ENCODE measurements around the gene IGFN1. TPM values are rescaled to one million over a fixed set of nuclear protein-coding genes. Genes with fewer than 3 reads are reported as not detected.
A peak's percentile ranks its signal among the peaks of the same experiment; 100 is the strongest.

Gene IGFN1
- total RNA-seq, 6 experiments from 2014 or later: 0.02 to 0.18 (median 0.12) TPM; not detected in 3

- H3K4me1 ChIP-seq: peaks cover 0 to 6% (median 2%) of the 10 kb centered on the region in 4 donors
- no peaks in the 10 kb centered on the region for H3K36me3 ChIP-seq
- H3K9me3 ChIP-seq: no peaks in the 10 kb centered on the region
- H3K27me3 ChIP-seq: no peaks in the 10 kb centered on the region
- ATAC-seq (no peak), DNase-seq (peak in 2 of 3 donors; percentile 35 to 50)
- no peak for TF ChIP-seq CTCF (IDR thresholded peaks at IDR 0.05)
- TF ChIP-seq POLR2A (IDR thresholded peaks at IDR 0.05): no peak
- intact Hi-C loops (cut with DNase I): no loop called here
- H3K4me3 ChIP-seq: no peak overlapping the region
- no peak overlapping the region for H3K27ac ChIP-seq
- WGBS (ENCODE audit: insufficient coverage, low coverage, low lambda C conversion rate, missing lambda C conversion rate): 100% methylated on average over 2 of the region's 14 CpGs
Observed at GRCh38 chr1:201217146-201217545, 26.5 kb downstream of the IGFN1 start.

- Histone ChIP-seq H3K27me3 (no peaks in the 10 kb centered on the region), H3K36me3 (no peaks in the 10 kb centered on the region), H3K27ac (no peak overlapping the region), H3K4me3 (no peak overlapping the region), H3K4me1 (peaks cover 0 to 13% (median 5%) of the 10 kb centered on the region in 4 donors), H3K9me3 (no peaks in the 10 kb centered on the region)
- 70% methylated on average over 3 of the region's 3 CpGs for WGBS (ENCODE audit: insufficient coverage, low coverage, low lambda C conversion rate, missing lambda C conversion rate)
- DNase-seq (no peak), ATAC-seq (no peak)
- intact Hi-C loops (cut with DNase I): no loop called here
- no peak for TF ChIP-seq POLR2A (IDR thresholded peaks at IDR 0.05)
- no peak for TF ChIP-seq CTCF (IDR thresholded peaks at IDR 0.05)
Observed at GRCh38 chr1:201217851-201218250, 27.2 kb downstream of the IGFN1 start.

- H3K4me3 ChIP-seq: no peak overlapping the region
- 88% methylated on average over 9 of the region's 10 CpGs for WGBS (ENCODE audit: insufficient coverage, low coverage, low lambda C conversion rate, missing lambda C conversion rate)
- peak in 1 of 3 donors; percentile 42 for DNase-seq
- no peaks in the 10 kb centered on the region for H3K27me3 ChIP-seq
- no peaks in the 10 kb centered on the region for H3K9me3 ChIP-seq
- no peak for TF ChIP-seq CTCF (IDR thresholded peaks at IDR 0.05)
- TF ChIP-seq POLR2A (IDR thresholded peaks at IDR 0.05): no peak
- peaks cover 0 to 13% (median 5%) of the 10 kb centered on the region in 4 donors for H3K4me1 ChIP-seq
- no peaks in the 10 kb centered on the region for H3K36me3 ChIP-seq
- ATAC-seq: no peak
- intact Hi-C loops (cut with DNase I): no loop called here
- no peak overlapping the region for H3K27ac ChIP-seq
Observed at GRCh38 chr1:201218409-201218808, 27.8 kb downstream of the IGFN1 start.

- H3K4me1 ChIP-seq: peaks cover 0 to 13% (median 5%) of the 10 kb centered on the region in 4 donors
- intact Hi-C loops (cut with DNase I): loop anchor here in 1 of 2 donors (10.0 kb wide), 1 partner anchor 135 kb away; no protein-coding TSS in a partner anchor
- WGBS (ENCODE audit: insufficient coverage, low coverage, low lambda C conversion rate, missing lambda C conversion rate): 81% methylated on average over 4 of the region's 7 CpGs
- no peaks in the 10 kb centered on the region for H3K9me3 ChIP-seq
- H3K4me3 ChIP-seq: no peak overlapping the region
- DNase-seq: no peak
- no peak for ATAC-seq
- no peaks in the 10 kb centered on the region for H3K27me3 ChIP-seq
- H3K36me3 ChIP-seq: no peaks in the 10 kb centered on the region
- no peak overlapping the region for H3K27ac ChIP-seq
- TF ChIP-seq POLR2A (IDR thresholded peaks at IDR 0.05) (no peak), CTCF (IDR thresholded peaks at IDR 0.05) (no peak)
Observed at GRCh38 chr1:201219481-201220387, 29.1 kb downstream of the IGFN1 start.
